ENCODE measurements around the gene XIST.

DNA sequence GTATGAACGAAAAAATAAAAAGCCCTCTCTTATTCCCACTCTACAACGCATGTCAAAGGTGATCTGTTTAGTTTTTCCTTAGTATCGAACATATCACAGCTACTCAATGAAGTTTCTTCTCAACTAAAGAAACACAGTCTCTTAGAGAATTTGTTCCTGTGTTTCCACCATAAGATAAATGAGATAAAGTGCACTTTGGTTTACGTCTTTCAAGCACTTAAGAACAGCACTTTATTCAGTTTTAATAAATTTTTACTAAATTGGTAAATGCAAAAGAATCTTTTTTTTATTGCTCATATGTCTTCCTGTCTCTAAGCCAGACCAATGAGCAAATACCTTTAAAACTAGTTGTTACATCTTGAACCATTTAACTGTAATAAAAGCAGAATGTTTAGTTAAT is 29.7 kb downstream of the XIST start:
- TF ChIP-seq, protein P1, sequence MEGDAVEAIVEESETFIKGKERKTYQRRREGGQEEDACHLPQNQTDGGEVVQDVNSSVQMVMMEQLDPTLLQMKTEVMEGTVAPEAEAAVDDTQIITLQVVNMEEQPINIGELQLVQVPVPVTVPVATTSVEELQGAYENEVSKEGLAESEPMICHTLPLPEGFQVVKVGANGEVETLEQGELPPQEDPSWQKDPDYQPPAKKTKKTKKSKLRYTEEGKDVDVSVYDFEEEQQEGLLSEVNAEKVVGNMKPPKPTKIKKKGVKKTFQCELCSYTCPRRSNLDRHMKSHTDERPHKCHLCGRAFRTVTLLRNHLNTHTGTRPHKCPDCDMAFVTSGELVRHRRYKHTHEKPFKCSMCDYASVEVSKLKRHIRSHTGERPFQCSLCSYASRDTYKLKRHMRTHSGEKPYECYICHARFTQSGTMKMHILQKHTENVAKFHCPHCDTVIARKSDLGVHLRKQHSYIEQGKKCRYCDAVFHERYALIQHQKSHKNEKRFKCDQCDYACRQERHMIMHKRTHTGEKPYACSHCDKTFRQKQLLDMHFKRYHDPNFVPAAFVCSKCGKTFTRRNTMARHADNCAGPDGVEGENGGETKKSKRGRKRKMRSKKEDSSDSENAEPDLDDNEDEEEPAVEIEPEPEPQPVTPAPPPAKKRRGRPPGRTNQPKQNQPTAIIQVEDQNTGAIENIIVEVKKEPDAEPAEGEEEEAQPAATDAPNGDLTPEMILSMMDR (IDR thresholded peaks at IDR 0.05): no peak
- TF ChIP-seq EZH2 (IDR thresholded peaks at IDR 0.05; ENCODE audit: borderline replicate concordance, insufficient read depth, low read depth, low read length, poor library complexity, severe bottlenecking): no peak

All from B cell (primary cell).